H1 (cell line): ENCODE measurements around the gene ITIH4. TPM values are rescaled to one million over a fixed set of nuclear protein-coding genes. Genes with fewer than 3 reads are reported as not detected.

ENCODE experiments used
- CTCF ChIA-PET: fragments of 300-600 bp; sonication (Branson Sonifier 250); formaldehyde crosslinking; loops from one replicate; lab custom pipeline; 2021; ENCODE audit not compliant: partially characterized antibody; lab: Charles Lee
- POLR2A ChIA-PET: fragments of 300-600 bp; sonication (Branson Sonifier 250); formaldehyde crosslinking; loops from one replicate; lab custom pipeline; 2021; ENCODE audit warnings: inconsistent platforms; ENCODE audit not compliant: partially characterized antibody; lab: Charles Lee
- DNase-seq, 2 experiments: peaks; one replicate each; pipeline versions ENCODE4 v3.0.0 to v3.0.0-alpha.2; 2010 to 2022; ENCODE audit warnings: low spot score in 2 of 2, low read depth in 1 of 2, mixed read lengths in 1 of 2
- FAIRE-seq: peaks from 2 replicates; lab custom pipeline; 2011; peaks lifted over from hg19 to GRCh38; lab: Jason Lieb, UNC
- H2AFZ ChIP-seq: 2 replicates; pipeline ENCODE4 v1.8.1; 2012; ENCODE audit warnings: low read length, inconsistent platforms
- H2AK5ac ChIP-seq: 2 replicates; pipeline ENCODE4 v1.6.1; 2013; ENCODE audit warnings: low read depth, low read length
- H2BK120ac ChIP-seq: replicated peaks from 2 replicates; pipeline ENCODE3; 2013; ENCODE audit warnings: low read depth, low read length, inconsistent platforms
- H2BK12ac ChIP-seq: 2 replicates; pipeline ENCODE4 v1.6.1; 2013; ENCODE audit warnings: low read depth, low read length
- H2BK15ac ChIP-seq: 2 replicates; pipeline ENCODE4 v1.6.1; 2013; ENCODE audit warnings: low read length
- H2BK20ac ChIP-seq: 2 replicates; pipeline ENCODE4 v1.6.1; 2013; ENCODE audit warnings: low read length
- H2BK5ac ChIP-seq: 2 replicates; pipeline ENCODE4 v1.6.1; 2013; ENCODE audit warnings: low read depth, low read length
- H3K14ac ChIP-seq: 2 replicates; pipeline ENCODE4 v1.6.1; 2013; ENCODE audit warnings: inconsistent platforms; ENCODE audit not compliant: insufficient read length
- H3K18ac ChIP-seq: 2 replicates; pipeline ENCODE4 v1.6.1; 2013; ENCODE audit warnings: low read length; ENCODE audit errors: extremely low read depth
- H3K23ac ChIP-seq: 2 replicates; pipeline ENCODE4 v1.6.1; 2013; ENCODE audit warnings: inconsistent platforms; ENCODE audit not compliant: insufficient read length
- H3K23me2 ChIP-seq: 2 replicates; pipeline ENCODE4 v1.6.1; 2013; ENCODE audit warnings: low read depth, low read length
- H3K27ac ChIP-seq: 2 replicates; pipeline ENCODE4 v1.6.1; 2011; ENCODE audit warnings: low read depth, low read length, inconsistent platforms
- H3K27me3 ChIP-seq, 4 experiments: replicated peaks in 1 of 4; 1 replicate in 1 of 4; 2 replicates in 3 of 4; pipeline versions ENCODE4 v1.6.1 to v1.8.1; 2011 to 2013; ENCODE audit warnings: low read length in 3 of 4, mild to moderate bottlenecking in 3 of 4, inconsistent platforms in 2 of 4, mixed read lengths in 2 of 4, moderate library complexity in 1 of 4; ENCODE audit not compliant: control insufficient read depth in 3 of 4, insufficient read depth in 3 of 4; ENCODE audit errors: extremely low read depth in 1 of 4
- H3K36me3 ChIP-seq, 4 experiments: 2 replicates each; pipeline versions ENCODE4 v1.6.1 to v1.8.1; 2011 to 2013; ENCODE audit warnings: mild to moderate bottlenecking in 4 of 4, low read length in 3 of 4, moderate library complexity in 2 of 4, control low read depth in 1 of 4, inconsistent platforms in 1 of 4; ENCODE audit not compliant: insufficient read depth in 4 of 4, control insufficient read depth in 2 of 4
- H3K4ac ChIP-seq: replicated peaks from 2 replicates; pipeline ENCODE3; 2013; ENCODE audit warnings: low read length, low read depth, mixed read lengths, inconsistent platforms; ENCODE audit not compliant: insufficient read length
- H3K4me1 ChIP-seq, 4 experiments: replicated peaks in 1 of 4; 1 replicate in 1 of 4; 2 replicates in 3 of 4; pipeline versions ENCODE4 v1.6.1 to v1.8.1; 2011 to 2013; ENCODE audit warnings: low read length in 3 of 4, inconsistent platforms in 2 of 4, mixed read lengths in 1 of 4; ENCODE audit not compliant: insufficient read depth in 4 of 4, control insufficient read depth in 3 of 4
- H3K4me2 ChIP-seq, 2 experiments: 2 replicates each; pipeline versions ENCODE4 v1.6.1 to v1.8.1; 2011 to 2013; ENCODE audit warnings: low read depth in 2 of 2, low read length in 2 of 2, control low read depth in 1 of 2, inconsistent platforms in 1 of 2, mild to moderate bottlenecking in 1 of 2; ENCODE audit not compliant: insufficient read depth in 1 of 2
- H3K4me3 ChIP-seq, 4 experiments: fragments of 200-600, 300-600 bp in 1 of 4; sonication (generic), shearing (Covaris generic), sonication (Bioruptor Twin) in 1 of 4; 2 replicates each; pipeline versions ENCODE4 v1.5.1 to v1.8.1; 2011 to 2016; ENCODE audit warnings: low read length in 4 of 4, low read depth in 3 of 4, control low read depth in 2 of 4, inconsistent platforms in 2 of 4, mild to moderate bottlenecking in 2 of 4, mixed read lengths in 1 of 4, moderate library complexity in 1 of 4; ENCODE audit not compliant: insufficient read depth in 2 of 4; ENCODE audit errors: extremely low read depth in 1 of 4
- H3K56ac ChIP-seq: replicated peaks from 2 replicates; pipeline ENCODE3; 2013; ENCODE audit warnings: low read depth, mild to moderate bottlenecking, mixed read lengths, low read length, inconsistent platforms; ENCODE audit not compliant: insufficient read length
- H3K79me1 ChIP-seq: 2 replicates; pipeline ENCODE4 v1.6.1; 2013; ENCODE audit warnings: low read depth, low read length, control low read depth
- H3K79me2 ChIP-seq, 2 experiments: 2 replicates each; pipeline versions ENCODE4 v1.6.1 to v1.8.1; 2012 to 2013; ENCODE audit warnings: low read length in 2 of 2, mild to moderate bottlenecking in 2 of 2, inconsistent platforms in 1 of 2; ENCODE audit not compliant: insufficient read depth in 2 of 2, control insufficient read depth in 1 of 2
- H3K9ac ChIP-seq, 4 experiments: replicated peaks in 1 of 4; 1 replicate in 1 of 4; 2 replicates in 3 of 4; pipeline versions ENCODE4 v1.6.1 to v1.8.1; 2011 to 2013; ENCODE audit warnings: low read depth in 3 of 4, low read length in 3 of 4, control low read depth in 2 of 4, mild to moderate bottlenecking in 2 of 4, moderate library complexity in 2 of 4, inconsistent platforms in 1 of 4; ENCODE audit errors: extremely low read depth in 1 of 4
- H3K9me3 ChIP-seq, 2 experiments: 2 replicates each; pipeline versions ENCODE4 v1.6.1 to v1.8.1; 2012 to 2013; ENCODE audit warnings: mild to moderate bottlenecking in 2 of 2, moderate library complexity in 2 of 2, control low read depth in 1 of 2, inconsistent platforms in 1 of 2, low read depth in 1 of 2, low read length in 1 of 2, mixed read lengths in 1 of 2; ENCODE audit not compliant: insufficient read depth in 2 of 2
- H4K20me1 ChIP-seq, 2 experiments: replicated peaks in 1 of 2; 2 replicates each; pipeline versions ENCODE3 to v1.8.1; 2011 to 2013; ENCODE audit warnings: inconsistent platforms in 2 of 2, low read length in 2 of 2, mild to moderate bottlenecking in 1 of 2; ENCODE audit not compliant: insufficient read depth in 2 of 2, control insufficient read depth in 1 of 2
- H4K5ac ChIP-seq: 2 replicates; pipeline ENCODE4 v1.6.1; 2013; ENCODE audit warnings: low read length, low read depth, mixed read lengths, inconsistent platforms; ENCODE audit not compliant: insufficient read length
- H4K8ac ChIP-seq: 2 replicates; pipeline ENCODE4 v1.8.0; 2013; ENCODE audit warnings: mild to moderate bottlenecking, moderate library complexity, low read length, inconsistent platforms; ENCODE audit not compliant: insufficient read depth; ENCODE audit errors: extremely low read depth
- H4K91ac ChIP-seq: replicated peaks from 2 replicates; pipeline ENCODE3; 2013; ENCODE audit warnings: low read length, mixed read lengths, inconsistent platforms; ENCODE audit not compliant: insufficient read length
- ASH2L ChIP-seq: fragments of 200-600, 300-600 bp; sonication (generic); IDR thresholded peaks from one replicate; pipeline ENCODE4 v1.7.1; 2017; ENCODE audit warnings: low read length
- BACH1 ChIP-seq: IDR thresholded peaks from 2 replicates; pipeline ENCODE4 v1.6.1; 2012; ENCODE audit warnings: low read length, improper control_type of control experiment
- CEBPB ChIP-seq: IDR thresholded peaks from 2 replicates; pipeline ENCODE4 v1.6.1; 2012; ENCODE audit warnings: low read depth, low read length
- EGR1 ChIP-seq: IDR thresholded peaks from 2 replicates; pipeline ENCODE4 v1.6.1; 2011; ENCODE audit warnings: low read depth, low read length, borderline replicate concordance
- JUN ChIP-seq: IDR thresholded peaks from 2 replicates; pipeline ENCODE4 v1.6.1; 2011; ENCODE audit warnings: low read depth, mild to moderate bottlenecking, improper control_type of control experiment, low read length
- JUND ChIP-seq: IDR thresholded peaks from 2 replicates; pipeline ENCODE4 v1.6.1; 2011; ENCODE audit warnings: mild to moderate bottlenecking, improper control_type of control experiment, low read length
- MAFK ChIP-seq: IDR thresholded peaks from 2 replicates; pipeline ENCODE4 v1.6.1; 2012; ENCODE audit warnings: low read depth, mild to moderate bottlenecking, improper control_type of control experiment, low read length
- PHF8 ChIP-seq: fragments of 200-600 bp; sonication (generic); conservative IDR thresholded peaks from 2 replicates; pipeline ENCODE4 v1.7.1; 2012; ENCODE audit warnings: low read depth, mild to moderate bottlenecking, inconsistent platforms, low read length, moderate library complexity
- RXRA ChIP-seq: IDR thresholded peaks from 2 replicates; pipeline ENCODE4 v1.6.1; 2011; ENCODE audit warnings: low read depth, mild to moderate bottlenecking, low read length, moderate library complexity; ENCODE audit not compliant: insufficient read depth
- SAP30 ChIP-seq: fragments of 300-600 bp; sonication (generic); IDR thresholded peaks from 2 replicates; pipeline ENCODE4 v1.7.1; 2012; ENCODE audit warnings: low read length, moderate library complexity, mild to moderate bottlenecking, inconsistent platforms; ENCODE audit not compliant: insufficient read depth, insufficient replicate concordance
- SIRT6 ChIP-seq: IDR thresholded peaks from one replicate; pipeline ENCODE4 v1.7.1; 2012; ENCODE audit warnings: low read length, inconsistent platforms
- SP4 ChIP-seq: IDR thresholded peaks from 2 replicates; pipeline ENCODE4 v1.6.1; 2012; ENCODE audit warnings: low read length, inconsistent platforms
- TAF1 ChIP-seq: IDR thresholded peaks from 2 replicates; pipeline ENCODE4 v1.6.1; 2011; ENCODE audit warnings: mild to moderate bottlenecking, low read depth, low read length
- TAF7 ChIP-seq: optimal IDR thresholded peaks from 2 replicates; pipeline ENCODE3; 2011; ENCODE audit warnings: low read depth, mild to moderate bottlenecking, inconsistent platforms, low read length, moderate library complexity, borderline replicate concordance
- ZNF274 ChIP-seq: IDR thresholded peaks from 2 replicates; pipeline ENCODE4 v1.7.0; 2012; ENCODE audit warnings: low read length, borderline replicate concordance; ENCODE audit errors: extremely low read depth
- WGBS, 2 experiments: shearing (Covaris generic) in 1 of 2; methylation state at CpG; one replicate each; pipeline versions ENCODE4 v1.1.6 to v1.1.7; 2013 to 2015; ENCODE audit warnings: low lambda C conversion rate in 2 of 2, mixed read lengths in 2 of 2, inconsistent platforms in 1 of 2, low coverage in 1 of 2, missing lambda C conversion rate in 1 of 2; ENCODE audit not compliant: insufficient replicate concordance in 2 of 2, insufficient coverage in 1 of 2, insufficient read length in 1 of 2; ENCODE audit errors: extremely low coverage in 1 of 2, missing lambda C conversion rate in 1 of 2; 5-methylcytosine and 5-hydroxymethylcytosine counted together
- polyA plus RNA-seq, 7 experiments: library from polyadenylated mRNA; depleted of rRNA in 3 of 7; stranded (reverse) in 5 of 7; unstranded in 2 of 7; fragments of >200 nt in 5 of 7; fragments of 200-250 nt in 2 of 7; gene quantifications; 1 replicate in 5 of 7; 2 replicates in 1 of 7; 4 replicates in 1 of 7; pipeline versions ENCODE4 v1.2.1 to v1.2.3, GENCODE V29; 2011 to 2013; ENCODE audit warnings: missing spikeins in 2 of 7, mixed read lengths in 2 of 7
- total RNA-seq: library from RNA; stranded (reverse); fragmentation: NEBNext Ultra II Directional; extraction: Animal tissue kit (Norgen Biotek cat#: 25700); gene quantifications from 2 replicates; pipeline ENCODE4 v1.2.1, GENCODE V29; 2021

Gene ITIH4
- total and polyA plus RNA-seq, 2 of the 8 experiments (the other 6 are each of a cell fraction or from before 2014, with no cell fraction given): 3.4 to 3.7 TPM

DNA sequence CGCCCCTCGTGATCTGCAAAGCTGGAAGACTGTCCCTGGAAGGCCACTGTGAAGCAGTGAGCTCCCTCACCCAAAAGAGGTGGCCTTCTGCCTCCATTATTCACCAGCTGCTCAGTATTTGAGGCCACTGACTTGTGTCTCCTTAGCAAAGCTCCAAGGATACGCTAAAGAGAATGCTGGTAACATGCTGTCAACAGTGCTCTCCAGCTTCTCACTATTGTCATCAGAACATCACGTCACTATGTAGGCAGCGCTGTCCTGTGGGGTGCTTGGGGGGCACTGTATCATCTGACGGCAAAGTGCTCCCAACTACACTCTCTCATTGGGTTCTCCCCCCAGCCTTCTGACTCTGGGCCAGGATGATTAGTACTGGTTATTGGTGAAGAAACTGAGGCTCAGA, 14.3 kb downstream of the ITIH4 start:
- no peak overlapping the region for H3K4me3 ChIP-seq
- no peak overlapping the region for H2BK120ac ChIP-seq
- no peak overlapping the region for H2BK5ac ChIP-seq
- H3K56ac ChIP-seq: no peak overlapping the region
- 91% methylated on average over 6 of the region's 6 CpGs; no CpG with 5 or more reads in 1 of the 2 experiments for WGBS, 2 experiments
- no peak overlapping the region for H4K8ac ChIP-seq
- H3K27ac ChIP-seq: no peak overlapping the region
- H3K36me3 ChIP-seq: no peaks in the 10 kb centered on the region
- H2BK12ac ChIP-seq: no peak overlapping the region
- CTCF ChIA-PET: interaction anchor here (0.8 to 7.5 kb wide), 5 partner anchors 11 to 45 kb away, joined by 3 to 86 read pairs (median 18); partner anchors contain the start of gene NEK4
- no peaks in the 10 kb centered on the region for H3K23me2 ChIP-seq
- H3K27me3 ChIP-seq: no peaks in the 10 kb centered on the region; a peak in 1 of 7 replicates
- no peak overlapping the region for H2AK5ac ChIP-seq
- H2BK20ac ChIP-seq: no peak overlapping the region
- H3K9me3 ChIP-seq: no peaks in the 10 kb centered on the region
- no peak for FAIRE-seq
- H3K9ac ChIP-seq: no peak overlapping the region
- no peak overlapping the region for H2BK15ac ChIP-seq
- H3K23ac ChIP-seq: no peak overlapping the region
- H3K79me1 ChIP-seq: no peaks in the 10 kb centered on the region
- no peak overlapping the region for H3K4me2 ChIP-seq
- H3K4me1 ChIP-seq: peaks cover 0 to 6% (median 3%) of the 10 kb centered on the region in 4 experiments; a peak in 2 of 7 replicates
- DNase-seq: no peak
- H4K91ac ChIP-seq: no peak overlapping the region
- H3K79me2 ChIP-seq: no peaks in the 10 kb centered on the region
- no peak overlapping the region for H3K4ac ChIP-seq
- no peak overlapping the region for H4K5ac ChIP-seq
- no peak overlapping the region for H2AFZ ChIP-seq
- no peak overlapping the region for H3K18ac ChIP-seq
- POLR2A ChIA-PET: interaction anchor here (1.0 to 1.3 kb wide), 2 partner anchors 10 to 349 kb away, joined by 3 to 7 read pairs; no protein-coding TSS in a partner anchor
- H3K14ac ChIP-seq: no peak overlapping the region
- no peaks in the 10 kb centered on the region for H4K20me1 ChIP-seq
- TF ChIP-seq JUN: no peak
- TF ChIP-seq PHF8: no peak
- no peak for TF ChIP-seq CEBPB
- no peak for TF ChIP-seq ZNF274
- no peak for TF ChIP-seq RXRA
- TF ChIP-seq BACH1: no peak
- no peak for TF ChIP-seq JUND
- TF ChIP-seq SAP30: no peak
- TF ChIP-seq TAF7: no peak
- TF ChIP-seq ASH2L: no peak
- TF ChIP-seq EGR1: no peak
- TF ChIP-seq SIRT6: no peak
- TF ChIP-seq TAF1: no peak
- no peak for TF ChIP-seq MAFK
- no peak for TF ChIP-seq SP4
